Osteoblast (primary cell): ENCODE measurements around the gene MAPK9. TPM values are rescaled to one million over a fixed set of nuclear protein-coding genes. Genes with fewer than 3 reads are reported as not detected.
A peak's percentile ranks its signal among the peaks of the same experiment; 100 is the strongest.

Experiments
- DNase-seq: peaks from one replicate; pipeline ENCODE4 v3.0.0; 2011; ENCODE audit warnings: low spot score, mixed read lengths; ENCODE audit not compliant: insufficient read length; ENCODE audit errors: missing footprints
- H2AFZ ChIP-seq: 2 replicates; pipeline ENCODE4 v1.6.0; 2011; ENCODE audit warnings: mild to moderate bottlenecking, low read length
- H3K27ac ChIP-seq: 2 replicates; pipeline ENCODE4 v1.5.1; 2011; ENCODE audit warnings: mild to moderate bottlenecking, low read depth, low read length, moderate library complexity
- H3K27me3 ChIP-seq: 2 replicates; pipeline ENCODE4 v1.6.0; 2012; ENCODE audit warnings: mild to moderate bottlenecking, control low read depth, inconsistent platforms, low read length, moderate library complexity; ENCODE audit not compliant: insufficient read depth
- H3K36me3 ChIP-seq: 2 replicates; pipeline ENCODE4 v1.5.1; 2011; ENCODE audit warnings: mild to moderate bottlenecking, low read length, control low read depth, moderate library complexity; ENCODE audit not compliant: insufficient read depth
- H3K4me1 ChIP-seq: 2 replicates; pipeline ENCODE4 v1.5.1; 2011; ENCODE audit warnings: mild to moderate bottlenecking, low read length, control low read depth, moderate library complexity; ENCODE audit not compliant: insufficient read depth
- H3K4me2 ChIP-seq: 2 replicates; pipeline ENCODE4 v1.6.0; 2011; ENCODE audit warnings: mild to moderate bottlenecking, low read length; ENCODE audit not compliant: insufficient read depth
- H3K4me3 ChIP-seq: fragments of 200-600 bp; sonication (generic); 3 replicates; pipeline ENCODE4 v1.5.1; 2012; ENCODE audit warnings: mild to moderate bottlenecking, low read length, inconsistent platforms; ENCODE audit not compliant: insufficient read depth
- H3K79me2 ChIP-seq: 2 replicates; pipeline ENCODE4 v1.6.0; 2012; ENCODE audit warnings: mild to moderate bottlenecking, low read length, control low read depth, inconsistent platforms; ENCODE audit not compliant: insufficient read depth
- H3K9me3 ChIP-seq: 2 replicates; pipeline ENCODE4 v1.5.1; 2011; ENCODE audit warnings: low read depth, low read length, control low read depth
- H4K20me1 ChIP-seq: 2 replicates; pipeline ENCODE4 v1.6.0; 2012; ENCODE audit warnings: mild to moderate bottlenecking, low read length, control low read depth; ENCODE audit not compliant: insufficient read depth
- total RNA-seq: library from RNA; depleted of rRNA; stranded (reverse); fragments of >200 nt; gene quantifications from 2 replicates; pipeline ENCODE4 v1.2.3, GENCODE V29; 2012
- TF ChIP-seq, protein P1 (sequence below): IDR thresholded peaks from 2 replicates; pipeline ENCODE4 v1.5.1; 2011; ENCODE audit warnings: mild to moderate bottlenecking, low read depth, low read length, moderate library complexity; ENCODE audit errors: extremely low read depth

MAPK9 gene
- total RNA-seq, 1 donor, result 31.8 TPM

DNA sequence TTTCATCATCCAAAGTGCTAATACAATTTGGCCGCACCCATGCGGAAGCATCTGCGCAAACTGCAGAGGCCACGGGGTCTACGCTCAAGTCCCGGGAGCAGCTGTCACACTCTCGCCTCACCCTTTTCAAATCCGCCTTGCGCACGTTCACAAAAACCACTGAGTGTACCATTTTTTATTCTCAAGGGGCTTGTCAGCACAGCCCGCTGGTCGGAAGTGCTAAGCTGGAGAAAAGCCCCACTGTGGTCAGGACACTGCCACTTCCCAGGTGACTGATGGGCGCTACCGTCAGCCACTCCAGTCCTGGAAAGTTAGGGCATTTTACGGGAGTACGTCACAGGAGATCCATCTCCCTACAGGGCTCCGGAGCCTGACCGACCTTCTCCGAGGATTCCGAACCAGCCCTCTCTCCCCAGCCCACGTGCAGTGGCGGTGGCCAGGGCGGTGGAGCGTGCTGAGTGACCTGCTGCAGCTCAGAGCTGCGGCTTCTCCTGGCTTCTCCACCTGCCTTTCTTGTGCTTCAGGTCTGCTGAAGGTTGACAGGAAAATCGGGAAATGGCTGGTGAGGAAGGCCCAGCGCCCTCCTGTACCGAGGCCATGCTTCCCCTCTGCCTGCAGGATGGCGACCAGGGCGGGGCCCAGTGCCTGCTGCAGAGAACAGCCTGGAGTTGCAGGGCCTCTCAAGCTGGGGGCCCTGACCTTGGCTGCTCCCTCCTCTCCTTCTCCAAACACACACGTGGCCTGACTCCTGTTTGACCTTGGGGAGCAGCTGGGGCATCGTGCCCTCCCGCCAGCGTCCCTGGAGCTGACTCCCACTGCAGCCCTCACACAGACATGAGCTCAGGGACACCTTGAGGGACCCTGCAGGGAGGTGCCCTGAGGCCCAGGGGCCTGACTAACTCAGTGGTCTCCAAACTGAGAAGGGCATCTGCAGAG is 97.2 kb downstream of the MAPK9 start:
- Histone ChIP-seq H4K20me1 (no peaks in the 10 kb centered on the region), H3K36me3 (no peaks in the 10 kb centered on the region), H3K4me1 (no peaks in the 10 kb centered on the region), H3K27ac (no peak overlapping the region), H3K4me2 (no peak overlapping the region), H3K27me3 (peaks cover 2% of the 10 kb centered on the region), H3K9me3 (no peaks in the 10 kb centered on the region), H3K79me2 (no peaks in the 10 kb centered on the region), H2AFZ (no peak overlapping the region), H3K4me3 (no peak overlapping the region)
- TF ChIP-seq, protein P1, sequence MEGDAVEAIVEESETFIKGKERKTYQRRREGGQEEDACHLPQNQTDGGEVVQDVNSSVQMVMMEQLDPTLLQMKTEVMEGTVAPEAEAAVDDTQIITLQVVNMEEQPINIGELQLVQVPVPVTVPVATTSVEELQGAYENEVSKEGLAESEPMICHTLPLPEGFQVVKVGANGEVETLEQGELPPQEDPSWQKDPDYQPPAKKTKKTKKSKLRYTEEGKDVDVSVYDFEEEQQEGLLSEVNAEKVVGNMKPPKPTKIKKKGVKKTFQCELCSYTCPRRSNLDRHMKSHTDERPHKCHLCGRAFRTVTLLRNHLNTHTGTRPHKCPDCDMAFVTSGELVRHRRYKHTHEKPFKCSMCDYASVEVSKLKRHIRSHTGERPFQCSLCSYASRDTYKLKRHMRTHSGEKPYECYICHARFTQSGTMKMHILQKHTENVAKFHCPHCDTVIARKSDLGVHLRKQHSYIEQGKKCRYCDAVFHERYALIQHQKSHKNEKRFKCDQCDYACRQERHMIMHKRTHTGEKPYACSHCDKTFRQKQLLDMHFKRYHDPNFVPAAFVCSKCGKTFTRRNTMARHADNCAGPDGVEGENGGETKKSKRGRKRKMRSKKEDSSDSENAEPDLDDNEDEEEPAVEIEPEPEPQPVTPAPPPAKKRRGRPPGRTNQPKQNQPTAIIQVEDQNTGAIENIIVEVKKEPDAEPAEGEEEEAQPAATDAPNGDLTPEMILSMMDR, result no peak
- DNase-seq, result peak; percentile 23

DNA sequence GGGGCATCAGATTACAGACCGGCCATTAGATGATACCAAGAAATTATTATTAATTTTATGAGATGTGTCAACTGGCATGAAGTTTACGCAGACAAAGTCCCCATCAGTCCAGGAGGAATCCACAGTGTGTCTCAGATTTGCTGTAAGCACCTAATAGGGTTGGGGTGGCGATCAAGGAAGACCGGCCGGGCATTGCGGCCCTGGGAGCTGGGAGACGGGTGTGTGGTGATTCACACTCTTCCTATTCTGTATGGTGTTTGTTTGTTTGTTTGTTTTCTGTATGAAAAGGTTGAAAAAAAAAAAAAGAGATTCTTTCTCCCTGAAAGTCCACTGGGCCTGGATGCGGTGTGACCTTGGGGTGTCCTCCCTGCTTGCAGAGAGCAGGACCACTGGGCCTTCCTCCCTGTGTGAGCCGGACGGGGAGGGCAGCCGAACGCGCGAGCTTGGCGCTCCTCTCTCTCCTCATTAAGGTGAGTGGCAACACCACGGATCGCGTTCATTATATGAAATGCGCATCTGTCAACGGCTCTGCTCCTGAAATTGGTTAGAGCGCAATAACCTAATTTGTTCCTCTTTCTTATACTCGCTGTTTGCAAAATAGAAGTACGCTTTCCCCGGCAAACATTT is 98.0 kb downstream of the MAPK9 start:
- peak; percentile 17 for DNase-seq
- H4K20me1 ChIP-seq, result no peaks in the 10 kb centered on the region
- no peak overlapping the region for H3K4me3 ChIP-seq
- H3K4me1 ChIP-seq, result no peaks in the 10 kb centered on the region
- peaks cover 2% of the 10 kb centered on the region for H3K27me3 ChIP-seq
- no peaks in the 10 kb centered on the region for H3K79me2 ChIP-seq
- H3K4me2 ChIP-seq, result no peak overlapping the region
- no peak overlapping the region for H2AFZ ChIP-seq
- no peak overlapping the region for H3K27ac ChIP-seq
- H3K9me3 ChIP-seq, result no peaks in the 10 kb centered on the region
- TF ChIP-seq, protein P1, result no peak
- H3K36me3 ChIP-seq, result no peaks in the 10 kb centered on the region

DNA sequence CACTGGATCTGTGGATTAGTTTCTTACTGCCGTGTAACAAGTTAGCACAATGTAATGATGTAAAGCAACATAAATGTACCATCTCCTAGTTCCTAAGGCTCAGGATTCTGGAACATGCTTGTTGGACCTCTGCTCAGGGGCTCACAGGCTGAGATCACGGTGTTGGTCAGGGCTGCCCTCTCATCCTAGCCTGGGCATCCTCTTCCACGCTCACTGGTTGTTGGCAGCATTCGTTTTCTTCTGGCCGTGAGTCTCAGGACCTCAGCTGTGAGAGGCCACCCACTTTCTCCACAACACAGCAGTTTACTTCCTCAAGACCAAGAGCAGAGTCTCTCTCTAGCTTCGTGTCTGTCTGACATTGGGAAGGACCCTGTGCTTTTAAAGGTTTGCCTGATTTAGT is 100.2 kb downstream of the MAPK9 start:
- H3K4me3 ChIP-seq, result no peak overlapping the region
- no peak for DNase-seq
- H2AFZ ChIP-seq, result no peak overlapping the region
- no peaks in the 10 kb centered on the region for H3K36me3 ChIP-seq
- no peaks in the 10 kb centered on the region for H4K20me1 ChIP-seq
- H3K4me1 ChIP-seq, result no peaks in the 10 kb centered on the region
- no peak overlapping the region for H3K27ac ChIP-seq
- TF ChIP-seq, protein P1, result no peak
- peaks cover 2% of the 10 kb centered on the region for H3K27me3 ChIP-seq
- H3K4me2 ChIP-seq, result no peak overlapping the region
- H3K79me2 ChIP-seq, result no peaks in the 10 kb centered on the region
- H3K9me3 ChIP-seq, result no peaks in the 10 kb centered on the region

DNA sequence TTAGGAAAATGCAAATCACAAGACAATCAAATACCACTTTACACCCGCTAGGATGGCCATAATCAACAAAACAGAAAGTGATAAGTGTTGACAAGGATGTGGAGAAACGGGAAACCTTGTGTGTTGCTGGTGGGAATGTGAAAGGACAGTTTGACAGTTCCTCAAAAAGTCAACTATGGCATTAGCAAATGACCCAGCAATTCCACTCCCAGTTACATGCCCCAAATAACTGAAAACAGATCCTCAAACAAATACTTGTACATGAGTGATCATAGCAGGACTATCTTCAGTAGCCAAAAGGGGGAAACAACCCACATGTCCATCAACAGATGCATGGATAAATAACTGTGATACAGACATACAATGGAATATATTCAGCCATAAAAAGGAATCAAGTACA is 104.1 kb downstream of the MAPK9 start:
- no peak overlapping the region for H3K4me3 ChIP-seq
- H3K27me3 ChIP-seq, result peaks cover 2% of the 10 kb centered on the region
- H4K20me1 ChIP-seq, result no peaks in the 10 kb centered on the region
- H3K9me3 ChIP-seq, result no peaks in the 10 kb centered on the region
- H3K4me1 ChIP-seq, result no peaks in the 10 kb centered on the region
- no peak overlapping the region for H2AFZ ChIP-seq
- DNase-seq, result no peak
- no peaks in the 10 kb centered on the region for H3K79me2 ChIP-seq
- no peaks in the 10 kb centered on the region for H3K36me3 ChIP-seq
- no peak overlapping the region for H3K27ac ChIP-seq
- TF ChIP-seq, protein P1, result no peak
- no peak overlapping the region for H3K4me2 ChIP-seq
